Muscle of leg (tissue), 11 donors: ENCODE data around the gene SPDEF. TPM values are rescaled to one million over a fixed set of nuclear protein-coding genes. Genes with fewer than 3 reads are reported as not detected.

ENCODE experiments used
- DNase-seq: peaks from one replicate; pipeline ENCODE4 v3.0.0; 2013
- H3K27ac ChIP-seq: one replicate; pipeline ENCODE4 v1.5.1; 2013; ENCODE audit warnings: mild to moderate bottlenecking, low read length, control low read depth
- H3K27me3 ChIP-seq: one replicate; pipeline ENCODE4 v1.6.1; 2013; ENCODE audit warnings: low read length; ENCODE audit not compliant: control insufficient read depth, insufficient read depth
- H3K36me3 ChIP-seq: one replicate; pipeline ENCODE4 v1.6.1; 2013; ENCODE audit warnings: low read length; ENCODE audit not compliant: control insufficient read depth, insufficient read depth
- H3K4me1 ChIP-seq: one replicate; pipeline ENCODE4 v1.6.1; 2013; ENCODE audit warnings: low read length; ENCODE audit not compliant: control insufficient read depth, insufficient read depth
- H3K4me3 ChIP-seq: one replicate; pipeline ENCODE4 v1.5.1; 2013; ENCODE audit warnings: low read length, control low read depth
- H3K9me3 ChIP-seq: replicated peaks from 2 replicates; pipeline ENCODE4 v1.6.1; 2013; ENCODE audit warnings: low read depth, low read length; ENCODE audit not compliant: control insufficient read depth
- WGBS: methylation state at CpG from one replicate; pipeline ENCODE4 v1.1.5; 2013; ENCODE audit warnings: missing lambda C conversion rate; ENCODE audit not compliant: insufficient coverage; 5-methylcytosine and 5-hydroxymethylcytosine counted together
- polyA plus RNA-seq, 8 donors: library from polyadenylated mRNA; unstranded; fragments of 120-200 nt; gene quantifications; one replicate each; pipeline versions ENCODE4 v1.2.1 to v1.2.3, GENCODE V29; 2013; ENCODE audit warnings: inconsistent platforms in 1 of 8, low replicate concordance in 1 of 8; ENCODE audit not compliant: insufficient read length in 8 of 8, insufficient read depth in 1 of 8
- total RNA-seq: library from RNA; stranded (reverse); fragments of 120-200 nt; gene quantifications from one replicate; pipeline ENCODE4 v1.2.4, GENCODE V29; 2013

Gene SPDEF
- total and polyA plus RNA-seq, 9 donors: 0.04 to 0.28 (median 0.11) TPM; not detected in 3

DNA sequence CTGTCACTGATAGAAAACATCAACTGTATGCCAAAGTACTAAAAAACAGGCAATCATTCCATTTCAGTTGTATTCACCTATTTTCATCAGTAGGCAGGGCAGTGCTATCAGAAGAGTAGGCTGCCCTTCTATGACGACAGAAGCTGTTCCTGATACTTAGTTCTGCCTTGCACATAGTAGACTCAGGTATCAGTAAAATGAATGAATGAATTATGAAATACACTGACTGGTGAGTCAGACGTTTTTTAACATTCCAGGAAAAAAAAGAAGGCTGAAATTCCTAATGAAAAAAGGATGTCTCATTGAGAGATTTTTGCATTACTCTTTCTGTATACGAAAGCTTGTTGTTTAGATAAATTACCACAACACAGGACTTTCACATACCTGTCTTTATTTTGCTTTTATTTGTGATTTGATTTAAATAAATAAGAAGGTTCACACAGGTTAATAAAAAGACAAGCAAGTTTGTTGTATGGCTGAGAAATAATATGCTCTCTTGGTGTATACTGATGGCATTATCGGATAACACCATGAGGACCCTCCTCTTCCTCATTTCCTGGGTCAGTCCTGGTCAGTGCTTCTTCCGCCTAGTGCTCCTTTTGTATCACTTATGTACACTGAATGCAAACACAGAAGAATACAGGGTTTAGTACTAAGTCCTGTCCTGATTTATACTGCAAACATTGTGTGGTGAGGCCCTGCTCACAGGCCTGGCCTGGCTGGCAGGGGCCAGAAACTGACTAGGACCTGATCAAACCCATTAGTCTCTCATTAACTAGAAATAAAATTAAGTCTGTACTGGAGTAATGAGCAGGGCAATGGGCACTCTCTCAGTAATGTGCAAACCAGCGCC, 39.4 kb upstream of the SPDEF start:
- Histone ChIP-seq H3K9me3 (no peaks in the 10 kb centered on the region), H3K27ac (no peak overlapping the region), H3K4me1 (no peaks in the 10 kb centered on the region), H3K36me3 (peaks cover 2% of the 10 kb centered on the region), H3K27me3 (no peaks in the 10 kb centered on the region), H3K4me3 (no peak overlapping the region)
- 20% methylated on average over 1 of the region's 6 CpGs for WGBS
- DNase-seq: no peak

- 17% methylated on average over 2 of the region's 5 CpGs for WGBS
- Histone ChIP-seq H3K27ac (no peak overlapping the region), H3K4me1 (no peaks in the 10 kb centered on the region), H3K27me3 (no peaks in the 10 kb centered on the region), H3K4me3 (no peak overlapping the region), H3K36me3 (peaks cover 10% of the 10 kb centered on the region), H3K9me3 (no peaks in the 10 kb centered on the region)
- DNase-seq: no peak
These were observed 37.6 kb upstream of the SPDEF start for GRCh38 chr6:34593701-34594100.

- no peak for DNase-seq
- peaks cover 23% of the 10 kb centered on the region for H3K36me3 ChIP-seq
- 94% methylated on average over 3 of the region's 10 CpGs for WGBS
- no peaks in the 10 kb centered on the region for H3K4me1 ChIP-seq
- H3K27me3 ChIP-seq: no peaks in the 10 kb centered on the region
- no peak overlapping the region for H3K27ac ChIP-seq
- H3K4me3 ChIP-seq: no peak overlapping the region
- H3K9me3 ChIP-seq: no peaks in the 10 kb centered on the region
These were observed 36.3 kb upstream of the SPDEF start for GRCh38 chr6:34592208-34592952.

- no peak for DNase-seq
- Histone ChIP-seq H3K4me3 (no peak overlapping the region), H3K27ac (no peak overlapping the region), H3K4me1 (no peaks in the 10 kb centered on the region), H3K36me3 (peaks cover 33% of the 10 kb centered on the region), H3K9me3 (no peaks in the 10 kb centered on the region), H3K27me3 (no peaks in the 10 kb centered on the region)
- WGBS: 57% methylated on average over 1 of the region's 5 CpGs
These were observed 33.6 kb upstream of the SPDEF start for GRCh38 chr6:34589691-34590090.

DNA sequence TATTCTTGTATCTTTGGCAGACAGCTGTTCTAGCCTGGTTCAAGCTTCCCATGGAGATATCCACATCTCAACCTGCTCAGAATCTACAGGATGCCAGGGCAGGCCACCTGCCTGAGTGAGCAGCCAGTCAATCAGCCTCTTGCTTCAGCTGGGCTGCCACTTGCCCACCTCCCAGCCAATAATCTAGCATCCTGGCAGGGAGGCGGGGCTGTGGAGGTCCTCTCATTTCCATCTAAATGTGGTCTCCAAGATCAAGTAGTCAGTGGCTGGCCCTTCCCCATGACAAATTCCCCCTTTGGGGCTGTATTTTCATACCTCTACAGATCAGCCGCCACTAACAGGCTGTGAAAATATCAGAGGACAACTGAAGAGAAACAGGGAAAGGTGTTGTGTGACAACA, 33.0 kb upstream of the SPDEF start:
- Histone ChIP-seq H3K27me3 (no peaks in the 10 kb centered on the region), H3K9me3 (no peaks in the 10 kb centered on the region), H3K27ac (no peak overlapping the region), H3K4me1 (no peaks in the 10 kb centered on the region), H3K4me3 (no peak overlapping the region), H3K36me3 (peaks cover 33% of the 10 kb centered on the region)
- 80% methylated on average over 1 of the region's 2 CpGs for WGBS
- no peak for DNase-seq

- WGBS: no CpG with 5 or more reads among the region's 2 CpGs
- DNase-seq: no peak
- H3K27me3 ChIP-seq: no peaks in the 10 kb centered on the region
- H3K4me1 ChIP-seq: no peaks in the 10 kb centered on the region
- peaks cover 36% of the 10 kb centered on the region for H3K36me3 ChIP-seq
- H3K4me3 ChIP-seq: no peak overlapping the region
- no peak overlapping the region for H3K27ac ChIP-seq
- no peaks in the 10 kb centered on the region for H3K9me3 ChIP-seq
These were observed 31.7 kb upstream of the SPDEF start for GRCh38 chr6:34587851-34588250.

- Histone ChIP-seq H3K9me3 (no peaks in the 10 kb centered on the region), H3K4me3 (no peak overlapping the region), H3K27ac (no peak overlapping the region), H3K36me3 (peaks cover 36% of the 10 kb centered on the region), H3K4me1 (no peaks in the 10 kb centered on the region), H3K27me3 (no peaks in the 10 kb centered on the region)
- WGBS: no CpG with 5 or more reads among the region's 2 CpGs
- no peak for DNase-seq
These were observed 31.2 kb upstream of the SPDEF start for GRCh38 chr6:34587325-34587724.

GRCh38 chr6:34586327-34587040, 30.4 kb upstream of the SPDEF start:
- Histone ChIP-seq H3K27me3 (no peaks in the 10 kb centered on the region), H3K9me3 (no peaks in the 10 kb centered on the region), H3K4me1 (no peaks in the 10 kb centered on the region), H3K4me3 (no peak overlapping the region), H3K27ac (no peak overlapping the region), H3K36me3 (peaks cover 41% of the 10 kb centered on the region)
- WGBS: 93% methylated on average over 4 of the region's 5 CpGs
- DNase-seq: no peak

GRCh38 chr6:34585512-34586061, 29.5 kb upstream of the SPDEF start:
- H3K9me3 ChIP-seq: no peaks in the 10 kb centered on the region
- WGBS: 14% methylated on average over 1 of the region's 4 CpGs
- peaks cover 41% of the 10 kb centered on the region for H3K36me3 ChIP-seq
- H3K4me3 ChIP-seq: no peak overlapping the region
- H3K27me3 ChIP-seq: no peaks in the 10 kb centered on the region
- H3K4me1 ChIP-seq: no peaks in the 10 kb centered on the region
- no peak overlapping the region for H3K27ac ChIP-seq
- no peak for DNase-seq

- no peaks in the 10 kb centered on the region for H3K4me1 ChIP-seq
- H3K27me3 ChIP-seq: no peaks in the 10 kb centered on the region
- WGBS: 40% methylated on average over 1 of the region's 2 CpGs
- H3K36me3 ChIP-seq: peaks cover 41% of the 10 kb centered on the region
- H3K9me3 ChIP-seq: no peaks in the 10 kb centered on the region
- H3K27ac ChIP-seq: no peak overlapping the region
- DNase-seq: no peak
- H3K4me3 ChIP-seq: no peak overlapping the region
These were observed 29.0 kb upstream of the SPDEF start for GRCh38 chr6:34585108-34585507.
